Activated T-helper 17 cell treated with anti-CD3 and anti-CD28 coated beads, Interleukin-2, amount 50 U/mL, for 72 hours (primary cell): Measurements from ENCODE around the gene EEF1AKMT2. TPM values are rescaled to one million over a fixed set of nuclear protein-coding genes. Genes with fewer than 3 reads are reported as not detected.
A peak's percentile ranks its signal among the peaks of the same experiment; 100 is the strongest.

Source experiments
- ATAC-seq: fragments of 150-1000 bp; cut with Tn5 transposase; replicated peaks from 2 replicates; pipeline ENCODE4 v1.10.0; 2021; ENCODE audit warnings: mild to moderate bottlenecking, moderate library complexity
- H3K27ac Mint-ChIP-seq: one replicate; pipeline ENCODE4 v1.8.0; 2022; ENCODE audit warnings: mixed read lengths
- H3K27me3 Mint-ChIP-seq: one replicate; pipeline ENCODE4 v1.8.0; 2022; ENCODE audit warnings: mixed read lengths
- H3K36me3 Mint-ChIP-seq: one replicate; pipeline ENCODE4 v1.8.0; 2022; ENCODE audit warnings: low read depth, mild to moderate bottlenecking, mixed read lengths
- H3K4me1 Mint-ChIP-seq: one replicate; pipeline ENCODE4 v1.8.0; 2022; ENCODE audit warnings: mixed read lengths
- H3K4me3 Mint-ChIP-seq: one replicate; pipeline ENCODE4 v1.8.0; 2022; ENCODE audit warnings: mild to moderate bottlenecking, mixed read lengths
- H3K9me3 Mint-ChIP-seq: one replicate; pipeline ENCODE4 v1.8.0; 2022; ENCODE audit warnings: mixed read lengths
- total RNA-seq, 2 donors: library from RNA; stranded (reverse); gene quantifications; one replicate each; pipeline ENCODE4 v1.2.3, GENCODE V29; 2022

EEF1AKMT2 gene
- total RNA-seq, 2 donors from 2014 or later, result 7.6 to 10.0 TPM

- peaks cover 66% of the 10 kb centered on the region for H3K4me1 Mint-ChIP-seq
- H3K27me3 Mint-ChIP-seq, result no peaks in the 10 kb centered on the region
- H3K4me3 Mint-ChIP-seq, result peak overlapping the region; percentile 76
- peaks cover 38% of the 10 kb centered on the region for H3K36me3 Mint-ChIP-seq
- no peak for ATAC-seq
- peak overlapping the region; percentile 45 for H3K27ac Mint-ChIP-seq
- no peaks in the 10 kb centered on the region for H3K9me3 Mint-ChIP-seq
Observed at GRCh38 chr10:124737221-124737620, 54.5 kb downstream of the EEF1AKMT2 start.

GRCh38 chr10:124736491-124737136, 55.1 kb downstream of the EEF1AKMT2 start:
- Mint-ChIP-seq H3K27me3 (no peaks in the 10 kb centered on the region), H3K36me3 (peaks cover 43% of the 10 kb centered on the region), H3K4me3 (peak overlapping the region; percentile 76), H3K9me3 (no peaks in the 10 kb centered on the region), H3K4me1 (peaks cover 69% of the 10 kb centered on the region), H3K27ac (peak overlapping the region; percentile 53)
- no peak for ATAC-seq

GRCh38 chr10:124735491-124736286, 56.0 kb downstream of the EEF1AKMT2 start:
- Mint-ChIP-seq H3K36me3 (peaks cover 45% of the 10 kb centered on the region), H3K27me3 (no peaks in the 10 kb centered on the region), H3K4me1 (peaks cover 63% of the 10 kb centered on the region), H3K9me3 (no peaks in the 10 kb centered on the region), H3K27ac (peak overlapping the region; percentile 53), H3K4me3 (peak overlapping the region; percentile 76)
- no peak for ATAC-seq

- peak; percentile 27 for ATAC-seq
- H3K4me3 Mint-ChIP-seq, result peak overlapping the region; percentile 76
- H3K27me3 Mint-ChIP-seq, result no peaks in the 10 kb centered on the region
- H3K36me3 Mint-ChIP-seq, result peaks cover 53% of the 10 kb centered on the region
- H3K9me3 Mint-ChIP-seq, result no peaks in the 10 kb centered on the region
- peak overlapping the region; percentile 94 for H3K27ac Mint-ChIP-seq
- H3K4me1 Mint-ChIP-seq, result peaks cover 63% of the 10 kb centered on the region
Observed at GRCh38 chr10:124734311-124735166, 57.1 kb downstream of the EEF1AKMT2 start.

GRCh38 chr10:124733571-124734245, 58.0 kb downstream of the EEF1AKMT2 start:
- no peak for ATAC-seq
- Mint-ChIP-seq H3K36me3 (peaks cover 51% of the 10 kb centered on the region), H3K4me3 (peak overlapping the region; percentile 76), H3K9me3 (no peaks in the 10 kb centered on the region), H3K27ac (peak overlapping the region; percentile 94), H3K27me3 (no peaks in the 10 kb centered on the region), H3K4me1 (peaks cover 63% of the 10 kb centered on the region)

- peak overlapping the region; percentile 76 for H3K4me3 Mint-ChIP-seq
- no peaks in the 10 kb centered on the region for H3K9me3 Mint-ChIP-seq
- peak overlapping the region; percentile 94 for H3K27ac Mint-ChIP-seq
- peaks cover 55% of the 10 kb centered on the region for H3K36me3 Mint-ChIP-seq
- ATAC-seq, result peak; percentile 75
- peaks cover 64% of the 10 kb centered on the region for H3K4me1 Mint-ChIP-seq
- no peaks in the 10 kb centered on the region for H3K27me3 Mint-ChIP-seq
Observed at GRCh38 chr10:124732931-124733570, 58.6 kb downstream of the EEF1AKMT2 start.

GRCh38 chr10:124731551-124731950, 60.1 kb downstream of the EEF1AKMT2 start:
- no peak for ATAC-seq
- Mint-ChIP-seq H3K27me3 (no peaks in the 10 kb centered on the region), H3K9me3 (no peaks in the 10 kb centered on the region), H3K4me3 (peak overlapping the region; percentile 76), H3K4me1 (peaks cover 68% of the 10 kb centered on the region), H3K27ac (peak overlapping the region; percentile 94), H3K36me3 (peaks cover 63% of the 10 kb centered on the region)

- H3K4me3 Mint-ChIP-seq, result peak overlapping the region; percentile 76
- no peaks in the 10 kb centered on the region for H3K27me3 Mint-ChIP-seq
- H3K27ac Mint-ChIP-seq, result peak overlapping the region; percentile 94
- ATAC-seq, result no peak
- H3K4me1 Mint-ChIP-seq, result peaks cover 72% of the 10 kb centered on the region
- H3K9me3 Mint-ChIP-seq, result no peaks in the 10 kb centered on the region
- peaks cover 63% of the 10 kb centered on the region for H3K36me3 Mint-ChIP-seq
Observed at GRCh38 chr10:124730790-124731189, 60.9 kb downstream of the EEF1AKMT2 start.

GRCh38 chr10:124728830-124729661, 62.6 kb downstream of the EEF1AKMT2 start:
- Mint-ChIP-seq H3K27me3 (no peaks in the 10 kb centered on the region), H3K27ac (peak overlapping the region; percentile 92), H3K4me1 (peaks cover 72% of the 10 kb centered on the region), H3K9me3 (no peaks in the 10 kb centered on the region), H3K36me3 (peaks cover 76% of the 10 kb centered on the region), H3K4me3 (peak overlapping the region; percentile 76)
- ATAC-seq, result no peak

GRCh38 chr10:124728071-124728829, 63.4 kb downstream of the EEF1AKMT2 start:
- Mint-ChIP-seq H3K4me1 (peaks cover 72% of the 10 kb centered on the region), H3K36me3 (peaks cover 78% of the 10 kb centered on the region)
- peak; percentile 55 for ATAC-seq

GRCh38 chr10:124727361-124727960, 64.2 kb downstream of the EEF1AKMT2 start:
- Mint-ChIP-seq H3K36me3 (peaks cover 77% of the 10 kb centered on the region), H3K4me3 (peak overlapping the region; percentile 76), H3K27ac (peak overlapping the region; percentile 92), H3K9me3 (no peaks in the 10 kb centered on the region), H3K27me3 (no peaks in the 10 kb centered on the region), H3K4me1 (peaks cover 73% of the 10 kb centered on the region)
- no peak for ATAC-seq

More at GRCh38 chr10:124728071-124728829, 63.4 kb downstream of the EEF1AKMT2 start:
- Mint-ChIP-seq H3K27ac (peak overlapping the region; percentile 92), H3K27me3 (no peaks in the 10 kb centered on the region), H3K9me3 (no peaks in the 10 kb centered on the region), H3K4me3 (peak overlapping the region; percentile 76)

- H3K36me3 Mint-ChIP-seq, result peaks cover 71% of the 10 kb centered on the region
- H3K4me3 Mint-ChIP-seq, result peak overlapping the region; percentile 87
- peak overlapping the region; percentile 99 for H3K27ac Mint-ChIP-seq
- H3K27me3 Mint-ChIP-seq, result no peaks in the 10 kb centered on the region
- no peak for ATAC-seq
- H3K4me1 Mint-ChIP-seq, result peaks cover 78% of the 10 kb centered on the region
- H3K9me3 Mint-ChIP-seq, result no peaks in the 10 kb centered on the region
Observed at GRCh38 chr10:124725791-124726190, 65.9 kb downstream of the EEF1AKMT2 start.
